Vagina (tissue), 2 donors: Measurements from ENCODE around the gene ABCF2.

Source experiments
- POLR2A ChIP-seq, 2 donors: fragments of 450-650 bp; IDR thresholded peaks; one replicate each; pipeline ENCODE4 v1.6.1; 2017; ENCODE audit warnings: antibody characterized with exemption in 2 of 2, mild to moderate bottlenecking in 2 of 2, moderate library complexity in 2 of 2
- TF ChIP-seq, protein P1 (sequence below), 3 experiments: fragments of 450-650 bp in 2 of 3; fragments of 200-600 bp in 1 of 3; sonication (generic) in 1 of 3; IDR thresholded peaks; one replicate each; pipeline ENCODE4 v1.5.1; 2017 to 2019; ENCODE audit warnings: antibody characterized with exemption in 3 of 3, mild to moderate bottlenecking in 2 of 3, moderate library complexity in 2 of 3

DNA sequence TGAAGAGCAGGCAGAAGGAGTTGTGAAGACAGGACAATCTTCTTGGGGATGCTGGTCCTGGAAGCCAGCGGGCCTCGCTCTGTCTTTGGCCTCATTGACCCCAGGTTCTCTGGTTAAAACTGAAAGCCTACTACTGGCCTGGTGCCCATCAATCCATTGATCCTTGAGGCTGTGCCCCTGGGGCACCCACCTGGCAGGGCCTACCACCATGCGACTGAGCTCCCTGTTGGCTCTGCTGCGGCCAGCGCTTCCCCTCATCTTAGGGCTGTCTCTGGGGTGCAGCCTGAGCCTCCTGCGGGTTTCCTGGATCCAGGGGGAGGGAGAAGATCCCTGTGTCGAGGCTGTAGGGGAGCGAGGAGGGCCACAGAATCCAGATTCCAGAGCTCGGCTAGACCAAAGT is 6.8 kb upstream of the ABCF2 start:
- TF ChIP-seq, protein P1, sequence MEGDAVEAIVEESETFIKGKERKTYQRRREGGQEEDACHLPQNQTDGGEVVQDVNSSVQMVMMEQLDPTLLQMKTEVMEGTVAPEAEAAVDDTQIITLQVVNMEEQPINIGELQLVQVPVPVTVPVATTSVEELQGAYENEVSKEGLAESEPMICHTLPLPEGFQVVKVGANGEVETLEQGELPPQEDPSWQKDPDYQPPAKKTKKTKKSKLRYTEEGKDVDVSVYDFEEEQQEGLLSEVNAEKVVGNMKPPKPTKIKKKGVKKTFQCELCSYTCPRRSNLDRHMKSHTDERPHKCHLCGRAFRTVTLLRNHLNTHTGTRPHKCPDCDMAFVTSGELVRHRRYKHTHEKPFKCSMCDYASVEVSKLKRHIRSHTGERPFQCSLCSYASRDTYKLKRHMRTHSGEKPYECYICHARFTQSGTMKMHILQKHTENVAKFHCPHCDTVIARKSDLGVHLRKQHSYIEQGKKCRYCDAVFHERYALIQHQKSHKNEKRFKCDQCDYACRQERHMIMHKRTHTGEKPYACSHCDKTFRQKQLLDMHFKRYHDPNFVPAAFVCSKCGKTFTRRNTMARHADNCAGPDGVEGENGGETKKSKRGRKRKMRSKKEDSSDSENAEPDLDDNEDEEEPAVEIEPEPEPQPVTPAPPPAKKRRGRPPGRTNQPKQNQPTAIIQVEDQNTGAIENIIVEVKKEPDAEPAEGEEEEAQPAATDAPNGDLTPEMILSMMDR (IDR thresholded peaks at IDR 0.05), result no peak
- no peak for TF ChIP-seq POLR2A (IDR thresholded peaks at IDR 0.05)
